Measurements from ENCODE around the gene ELOA2. TPM values are rescaled to one million over a fixed set of nuclear protein-coding genes. Genes with fewer than 3 reads are reported as not detected.

ELOA2 gene
- total RNA-seq: not detected

- H3K27me3 Mint-ChIP-seq: peaks cover 5% of the 10 kb centered on the region
- H3K36me3 Mint-ChIP-seq (ENCODE audit: low read depth): no peaks in the 10 kb centered on the region
- ChIA-PET CTCF (no interaction called here), POLR2A (no interaction called here)
- H3K4me1 Mint-ChIP-seq: no peaks in the 10 kb centered on the region
- no peak within 1 kb of the TSS for H3K27ac Mint-ChIP-seq
- H3K9me3 Mint-ChIP-seq: peaks cover 13% of the 10 kb centered on the region
- H3K4me3 Mint-ChIP-seq: no peak within 1 kb of the TSS
- DNase-seq: no peak
These were observed at the start of gene ELOA2 for GRCh38 chr18:47035156-47035671. Gene ELOA2, minus strand, starts transcription at chr18:47035621. Its CDS starts 357 bp downstream, at chr18:47035264.

DNA sequence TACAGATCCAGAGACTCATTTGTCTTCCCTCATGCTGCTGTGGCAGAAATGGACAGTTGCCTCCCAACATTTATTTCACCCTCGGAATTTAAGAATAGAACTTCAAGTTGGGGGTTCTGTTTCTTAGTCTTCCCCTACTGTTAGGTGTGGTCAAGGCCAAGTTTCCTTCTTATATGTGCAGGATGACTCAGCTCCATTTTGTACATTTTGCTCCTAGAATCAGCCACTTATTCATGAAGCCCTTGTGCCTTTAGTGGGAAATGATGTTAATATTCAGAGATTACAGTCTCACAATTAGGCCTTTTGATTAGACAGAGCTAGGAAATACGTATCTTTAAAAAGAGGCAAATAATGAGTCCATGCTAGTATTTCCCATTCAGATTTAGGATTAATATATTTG is 46.2 kb upstream of the ELOA2 start:
- no peaks in the 10 kb centered on the region for H3K36me3 Mint-ChIP-seq (ENCODE audit: low read depth)
- no peak for DNase-seq
- no peaks in the 10 kb centered on the region for H3K27me3 Mint-ChIP-seq
- no peaks in the 10 kb centered on the region for H3K9me3 Mint-ChIP-seq
- ChIA-PET POLR2A (no interaction called here), CTCF (interaction anchor here (1.2 kb wide), 1 partner anchor 667 kb away, joined by 3 read pairs; no protein-coding TSS in a partner anchor)
- no peaks in the 10 kb centered on the region for H3K4me1 Mint-ChIP-seq
- no peak overlapping the region for H3K27ac Mint-ChIP-seq
- no peak overlapping the region for H3K4me3 Mint-ChIP-seq

- no peak overlapping the region for H3K4me3 Mint-ChIP-seq
- H3K27me3 Mint-ChIP-seq: no peaks in the 10 kb centered on the region
- POLR2A ChIA-PET: no interaction called here
- H3K4me1 Mint-ChIP-seq: no peaks in the 10 kb centered on the region
- H3K36me3 Mint-ChIP-seq (ENCODE audit: low read depth): no peaks in the 10 kb centered on the region
- no peak overlapping the region for H3K27ac Mint-ChIP-seq
- H3K9me3 Mint-ChIP-seq: no peaks in the 10 kb centered on the region
- CTCF ChIA-PET: no interaction called here
- no peak for DNase-seq
These were observed 45.5 kb upstream of the ELOA2 start for GRCh38 chr18:47080872-47081271.

- Mint-ChIP-seq H3K4me3 (no peak overlapping the region), H3K27ac (no peak overlapping the region), H3K4me1 (peaks cover 2% of the 10 kb centered on the region), H3K36me3 (ENCODE audit: low read depth) (no peaks in the 10 kb centered on the region), H3K27me3 (peaks cover 4% of the 10 kb centered on the region), H3K9me3 (no peaks in the 10 kb centered on the region)
- CTCF ChIA-PET: no interaction called here
- DNase-seq: no peak
- POLR2A ChIA-PET: no interaction called here
These were observed 41.7 kb upstream of the ELOA2 start for GRCh38 chr18:47077111-47077510.

GRCh38 chr18:47075098-47075883 is 39.9 kb upstream of the ELOA2 start:
- POLR2A ChIA-PET: no interaction called here

GRCh38 chr18:47067648-47068047 is 32.2 kb upstream of the ELOA2 start:
- Mint-ChIP-seq H3K36me3 (ENCODE audit: low read depth) (no peaks in the 10 kb centered on the region), H3K9me3 (no peaks in the 10 kb centered on the region), H3K4me3 (no peak overlapping the region), H3K27me3 (peaks cover 5% of the 10 kb centered on the region), H3K27ac (no peak overlapping the region), H3K4me1 (no peaks in the 10 kb centered on the region)
- DNase-seq: no peak
- ChIA-PET POLR2A (no interaction called here), CTCF (interaction anchor here (1.0 kb wide), 1 partner anchor 135 kb away, joined by 3 read pairs; no protein-coding TSS in a partner anchor)

More at GRCh38 chr18:47075098-47075883, 39.9 kb upstream of the ELOA2 start:
- Mint-ChIP-seq H3K4me3 (no peak overlapping the region), H3K9me3 (no peaks in the 10 kb centered on the region), H3K36me3 (ENCODE audit: low read depth) (no peaks in the 10 kb centered on the region), H3K27me3 (peaks cover 4% of the 10 kb centered on the region), H3K27ac (no peak overlapping the region), H3K4me1 (peaks cover 2% of the 10 kb centered on the region)
- CTCF ChIA-PET: interaction anchor here (0.5 kb wide), 1 partner anchor 114 kb away, joined by 3 read pairs; no protein-coding TSS in a partner anchor
- DNase-seq: no peak

DNA sequence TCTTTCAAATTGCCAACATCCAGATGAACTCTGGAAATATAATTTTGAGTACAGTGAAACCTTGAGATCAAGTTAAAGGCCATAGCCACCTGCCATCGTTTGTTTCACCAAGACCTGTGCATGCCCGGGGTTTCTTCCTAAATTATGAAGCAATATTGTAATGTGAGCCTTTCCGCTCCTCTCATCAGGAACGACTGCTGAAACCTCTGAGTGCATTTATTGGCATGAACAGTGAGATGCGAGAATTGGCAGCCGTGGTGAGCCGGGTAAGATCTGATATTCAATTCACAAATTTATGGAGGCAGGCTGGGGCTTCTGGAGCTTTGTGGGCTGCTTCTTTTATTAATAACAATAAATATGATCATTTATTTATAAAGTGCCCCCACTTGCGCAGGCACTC is 27.7 kb upstream of the ELOA2 start:
- no peak overlapping the region for H3K27ac Mint-ChIP-seq
- H3K36me3 Mint-ChIP-seq (ENCODE audit: low read depth): no peaks in the 10 kb centered on the region
- no peaks in the 10 kb centered on the region for H3K27me3 Mint-ChIP-seq
- H3K9me3 Mint-ChIP-seq: no peaks in the 10 kb centered on the region
- no peaks in the 10 kb centered on the region for H3K4me1 Mint-ChIP-seq
- no peak for DNase-seq
- H3K4me3 Mint-ChIP-seq: no peak overlapping the region
- POLR2A ChIA-PET: no interaction called here
- CTCF ChIA-PET: no interaction called here

DNA sequence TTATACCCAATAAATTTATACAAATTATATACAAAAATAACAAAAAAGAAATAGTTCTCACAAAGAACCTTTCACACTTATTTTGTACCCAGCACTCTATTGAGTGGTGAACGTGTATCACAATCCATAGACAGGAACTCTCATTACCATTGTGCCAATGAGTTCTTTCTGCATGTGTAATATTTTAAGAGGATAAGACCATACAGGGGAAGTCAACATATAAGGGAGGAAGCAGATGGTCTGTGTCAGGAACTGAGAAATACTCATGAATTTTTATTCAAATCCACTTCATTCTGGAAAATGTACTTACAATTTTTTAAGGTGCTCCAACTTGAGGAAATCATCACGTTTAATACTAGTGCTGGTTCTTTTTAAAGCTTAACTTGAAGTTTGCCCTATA is 27.1 kb upstream of the ELOA2 start:
- Mint-ChIP-seq H3K4me3 (no peak overlapping the region), H3K4me1 (no peaks in the 10 kb centered on the region), H3K36me3 (ENCODE audit: low read depth) (no peaks in the 10 kb centered on the region), H3K27ac (no peak overlapping the region), H3K27me3 (no peaks in the 10 kb centered on the region), H3K9me3 (no peaks in the 10 kb centered on the region)
- ChIA-PET POLR2A (no interaction called here), CTCF (interaction anchor here (0.7 kb wide), 1 partner anchor 377 kb away, joined by 3 read pairs; no protein-coding TSS in a partner anchor)
- no peak for DNase-seq

- DNase-seq: no peak
- Mint-ChIP-seq H3K4me1 (no peaks in the 10 kb centered on the region), H3K27ac (no peak overlapping the region), H3K36me3 (ENCODE audit: low read depth) (no peaks in the 10 kb centered on the region), H3K9me3 (no peaks in the 10 kb centered on the region), H3K27me3 (peaks cover 3% of the 10 kb centered on the region), H3K4me3 (no peak overlapping the region)
- POLR2A ChIA-PET: no interaction called here
- CTCF ChIA-PET: interaction anchor here (1.2 to 1.4 kb wide), 2 partner anchors 15 to 150 kb away, joined by 3 to 4 read pairs; no protein-coding TSS in a partner anchor
These were observed 18.9 kb upstream of the ELOA2 start for GRCh38 chr18:47054369-47054768.

- ChIA-PET POLR2A (no interaction called here), CTCF (interaction anchor here (1.2 to 1.4 kb wide), 3 partner anchors 99 to 699 kb away, joined by 3 to 4 read pairs (median 4); no protein-coding TSS in a partner anchor)
- Mint-ChIP-seq H3K27me3 (peaks cover 3% of the 10 kb centered on the region), H3K4me1 (no peaks in the 10 kb centered on the region), H3K27ac (no peak overlapping the region), H3K36me3 (ENCODE audit: low read depth) (no peaks in the 10 kb centered on the region), H3K9me3 (no peaks in the 10 kb centered on the region), H3K4me3 (no peak overlapping the region)
- DNase-seq: peak; percentile 31
These were observed 15.0 kb upstream of the ELOA2 start for GRCh38 chr18:47050468-47050867.

DNA sequence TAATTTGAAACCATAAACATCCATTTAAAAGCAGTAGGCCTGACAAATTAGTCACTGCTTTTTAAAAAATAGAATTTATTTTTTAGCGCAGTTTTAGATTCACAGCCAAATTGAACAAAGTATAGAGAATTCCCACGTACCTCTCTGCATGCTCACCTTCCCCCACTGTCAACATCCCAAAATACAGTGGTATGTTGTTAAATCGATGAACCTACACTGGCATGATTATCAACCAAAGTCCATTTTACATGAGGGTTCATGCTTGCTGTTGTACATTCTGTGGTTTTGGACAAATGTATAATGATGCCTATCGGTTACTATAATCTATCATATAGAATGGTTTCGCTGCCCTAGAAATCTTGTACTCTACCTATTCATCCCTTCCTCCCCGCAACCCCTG is 5.6 kb upstream of the ELOA2 start:
- Mint-ChIP-seq H3K4me1 (no peaks in the 10 kb centered on the region), H3K4me3 (no peak overlapping the region), H3K27ac (no peak overlapping the region), H3K27me3 (peaks cover 5% of the 10 kb centered on the region), H3K36me3 (ENCODE audit: low read depth) (no peaks in the 10 kb centered on the region), H3K9me3 (no peaks in the 10 kb centered on the region)
- ChIA-PET CTCF (no interaction called here), POLR2A (no interaction called here)
- no peak for DNase-seq

GRCh38 chr18:47036927-47037578 is 1.6 kb upstream of the ELOA2 start:
- DNase-seq: no peak
- POLR2A ChIA-PET: no interaction called here
- CTCF ChIA-PET: no interaction called here

GRCh38 chr18:47036298-47036874 is 965 bp upstream of the ELOA2 start:
- CTCF ChIA-PET: no interaction called here
- no peak for DNase-seq

More at GRCh38 chr18:47036927-47037578, 1.6 kb upstream of the ELOA2 start:
- no peaks in the 10 kb centered on the region for H3K36me3 Mint-ChIP-seq (ENCODE audit: low read depth)
- H3K9me3 Mint-ChIP-seq: peaks cover 5% of the 10 kb centered on the region
- H3K27me3 Mint-ChIP-seq: peaks cover 5% of the 10 kb centered on the region
- no peaks in the 10 kb centered on the region for H3K4me1 Mint-ChIP-seq
- no peak overlapping the region for H3K27ac Mint-ChIP-seq
- no peak overlapping the region for H3K4me3 Mint-ChIP-seq

More at GRCh38 chr18:47036298-47036874, 965 bp upstream of the ELOA2 start:
- no peaks in the 10 kb centered on the region for H3K4me1 Mint-ChIP-seq
- POLR2A ChIA-PET: no interaction called here
- no peak overlapping the region for H3K4me3 Mint-ChIP-seq
- no peaks in the 10 kb centered on the region for H3K36me3 Mint-ChIP-seq (ENCODE audit: low read depth)
- peaks cover 10% of the 10 kb centered on the region for H3K9me3 Mint-ChIP-seq
- H3K27ac Mint-ChIP-seq: no peak overlapping the region
- H3K27me3 Mint-ChIP-seq: peaks cover 5% of the 10 kb centered on the region
